GM23338 (cell line): Measurements from ENCODE around the gene PMVK. TPM values are rescaled to one million over a fixed set of nuclear protein-coding genes. Genes with fewer than 3 reads are reported as not detected.

Experiments used
- ATAC-seq: fragments of 200-7000 bp; cut with Tn5 transposase; 3 replicates; pipeline ENCODE4 v1.9.1; 2020
- DNase-seq: peaks from one replicate; pipeline ENCODE4 v3.0.0-alpha.2; 2015; ENCODE audit warnings: low spot score
- H2AFZ ChIP-seq: fragments of 200-600 bp; sonication (generic); 2 replicates; pipeline ENCODE4 v1.8.0; 2016; ENCODE audit warnings: antibody characterized with exemption, mild to moderate bottlenecking, moderate library complexity
- H3F3A ChIP-seq: fragments of 200-600 bp; sonication (generic); replicated peaks from 2 replicates; pipeline ENCODE4 v1.8.0; 2017; ENCODE audit warnings: antibody characterized with exemption, mixed run types, low read depth
- H3K27ac ChIP-seq: fragments of 200-600 bp; sonication (generic); 2 replicates; pipeline ENCODE4 v1.6.1; 2016; ENCODE audit warnings: low read depth
- H3K27me3 ChIP-seq: fragments of 200-600 bp; sonication (generic); 2 replicates; pipeline ENCODE4 v1.8.0; 2016; ENCODE audit warnings: mild to moderate bottlenecking, mixed run types, moderate library complexity; ENCODE audit not compliant: insufficient read depth
- H3K36me3 ChIP-seq: fragments of 200-600 bp; sonication (generic); 2 replicates; pipeline ENCODE4 v1.8.0; 2016; ENCODE audit warnings: mild to moderate bottlenecking; ENCODE audit not compliant: insufficient read depth
- H3K4me1 ChIP-seq: fragments of 200-600 bp; sonication (generic); 2 replicates; pipeline ENCODE4 v1.8.0; 2016; ENCODE audit warnings: mild to moderate bottlenecking, moderate library complexity; ENCODE audit not compliant: insufficient read depth
- H3K4me2 ChIP-seq: fragments of 200-600 bp; sonication (generic); 2 replicates; pipeline ENCODE4 v1.7.1; 2017; ENCODE audit warnings: mixed run types
- H3K4me3 ChIP-seq: fragments of 200-600 bp; sonication (generic); 2 replicates; pipeline ENCODE4 v1.6.1; 2016; ENCODE audit warnings: mixed run types
- H3K79me2 ChIP-seq: fragments of 200-600 bp; sonication (generic); replicated peaks from 2 replicates; pipeline ENCODE4 v1.8.0; 2017; ENCODE audit warnings: mild to moderate bottlenecking; ENCODE audit not compliant: insufficient read depth
- H3K9me2 ChIP-seq: fragments of 200-600 bp; sonication (generic); 2 replicates; pipeline ENCODE4 v1.8.0; 2017; ENCODE audit not compliant: insufficient read depth
- H4K20me1 ChIP-seq: fragments of 200-600 bp; sonication (generic); replicated peaks from 2 replicates; pipeline ENCODE4 v1.8.0; 2017; ENCODE audit warnings: mild to moderate bottlenecking; ENCODE audit not compliant: insufficient read depth
- H3K27ac Mint-ChIP-seq: 2 replicates; pipeline ENCODE4 v1.8.0; 2020; ENCODE audit warnings: inconsistent platforms, mild to moderate bottlenecking, moderate library complexity, mixed read lengths
- H3K27me3 Mint-ChIP-seq: 3 replicates; pipeline ENCODE4 v1.8.0; 2022; ENCODE audit warnings: low read depth, mild to moderate bottlenecking, moderate library complexity, mixed read lengths, inconsistent platforms; ENCODE audit not compliant: insufficient read depth, poor library complexity
- H3K36me3 Mint-ChIP-seq: 3 replicates; pipeline ENCODE4 v1.8.0; 2021; ENCODE audit warnings: low read depth, mild to moderate bottlenecking, inconsistent platforms, moderate library complexity, mixed read lengths
- H3K4me1 Mint-ChIP-seq: 3 replicates; pipeline ENCODE4 v1.8.0; 2020; ENCODE audit warnings: mild to moderate bottlenecking, inconsistent platforms, mixed read lengths
- H3K4me3 Mint-ChIP-seq: 3 replicates; pipeline ENCODE4 v1.8.0; 2021; ENCODE audit warnings: moderate library complexity, mild to moderate bottlenecking, inconsistent platforms, mixed read lengths
- H3K9me3 Mint-ChIP-seq: 3 replicates; pipeline ENCODE4 v1.8.0; 2020; ENCODE audit warnings: moderate library complexity, mild to moderate bottlenecking, inconsistent platforms, mixed read lengths
- CREB1 ChIP-seq: fragments of 250-450 bp; sonication (Bioruptor Pico); IDR thresholded peaks from 2 replicates; pipeline ENCODE4 v1.5.0; 2020; ENCODE audit warnings: low read depth, mild to moderate bottlenecking, moderate library complexity
- CTCF ChIP-seq, 2 experiments: fragments of 200-600 bp in 1 of 2; sonication (generic) in 1 of 2; conservative IDR thresholded peaks; 2 replicates each; pipeline versions ENCODE4 v1.5.1 to v1.6.1; 2016 to 2017; ENCODE audit warnings: antibody characterized with exemption in 2 of 2, low read depth in 2 of 2, mild to moderate bottlenecking in 2 of 2, moderate library complexity in 1 of 2
- EZH2phosphoT487 ChIP-seq: fragments of 200-600 bp; sonication (generic); IDR thresholded peaks from one replicate; pipeline ENCODE4 v1.8.1; 2018; ENCODE audit warnings: antibody characterized with exemption; ENCODE audit not compliant: unreplicated experiment
- NANOG ChIP-seq: IDR thresholded peaks from 2 replicates; pipeline ENCODE4 v1.6.1; 2016; ENCODE audit warnings: antibody characterized with exemption, borderline replicate concordance
- REST ChIP-seq: IDR thresholded peaks from one replicate; pipeline ENCODE4 v1.6.1; 2018; ENCODE audit warnings: antibody characterized with exemption; ENCODE audit not compliant: unreplicated experiment
- STAT1 ChIP-seq: IDR thresholded peaks from one replicate; pipeline ENCODE4 v1.6.1; 2016; ENCODE audit warnings: antibody characterized with exemption; ENCODE audit not compliant: unreplicated experiment
- ZNF331 ChIP-seq: fragments of 250-450 bp; sonication (Bioruptor Pico); IDR thresholded peaks from 2 replicates; pipeline ENCODE4 v1.5.0; 2020; ENCODE audit warnings: low read depth, mild to moderate bottlenecking, moderate library complexity
- ZNF462 ChIP-seq: fragments of 250-450 bp; sonication (Bioruptor Pico); IDR thresholded peaks from 2 replicates; pipeline ENCODE4 v1.5.0; 2020; ENCODE audit warnings: mild to moderate bottlenecking, moderate library complexity
- polyA plus RNA-seq: library from polyadenylated mRNA; unstranded; fragments of >200 nt; fragmentation: Nextera tagmentation; extraction: Ambion mirVana; gene quantifications from 2 replicates; pipeline ENCODE4 v1.2.1, GENCODE V29; 2016
- total RNA-seq: library from RNA; depleted of rRNA; stranded (reverse); fragments of >200 nt; shearing (Covaris generic); gene quantifications from 2 replicates; pipeline ENCODE4 v1.2.3, GENCODE V29; 2014

Gene PMVK
- total and polyA plus RNA-seq, 2 experiments from 2014 or later: 8.1 to 25.0 TPM

GRCh38 chr1:154881820-154882535 lies 54.5 kb downstream of the PMVK start:
- Mint-ChIP-seq H3K36me3 (no peaks in the 10 kb centered on the region), H3K4me3 (no peak overlapping the region), H3K4me1 (peaks cover 2% of the 10 kb centered on the region; the same call in 1 of the 3 replicates), H3K27me3 (peaks cover 12% of the 10 kb centered on the region), H3K27ac (no peak overlapping the region), H3K9me3 (no peaks in the 10 kb centered on the region)
- H2AFZ ChIP-seq: no peak overlapping the region; the same call in none of the 2 replicates
- H3K36me3 ChIP-seq: no peaks in the 10 kb centered on the region
- peak; percentile 38 for DNase-seq
- H3K4me3 ChIP-seq: no peak overlapping the region
- H3F3A ChIP-seq: no peaks in the 10 kb centered on the region
- H3K4me1 ChIP-seq: no peaks in the 10 kb centered on the region
- peak; percentile 22 for ATAC-seq
- no peaks in the 10 kb centered on the region for H3K27me3 ChIP-seq
- H4K20me1 ChIP-seq: no peaks in the 10 kb centered on the region
- no peak for TF ChIP-seq ZNF331 (CRISPR knock-in tag)
- TF ChIP-seq CREB1 (CRISPR knock-in tag): no peak
- no peak for TF ChIP-seq STAT1
- TF ChIP-seq CTCF (conservative IDR thresholded peaks at IDR 0.05; ENCODE audit: low read depth in 2 of 2): no peak
- TF ChIP-seq NANOG: no peak
- no peak for TF ChIP-seq EZH2phosphoT487
- TF ChIP-seq ZNF462 (CRISPR knock-in tag): no peak
- no peak for TF ChIP-seq REST
- no peak overlapping the region for H3K27ac ChIP-seq
- H3K79me2 ChIP-seq: no peaks in the 10 kb centered on the region
- H3K9me2 ChIP-seq: no peaks in the 10 kb centered on the region
- H3K4me2 ChIP-seq: no peak overlapping the region
